ENCODE measurements around the gene ITGB3BP.
"Not testable (repeated sequence)": the region's sequence is repeated elsewhere in the genome, so short reads cannot be mapped to it uniquely, and the experiment has no call there.

The ITGB3BP gene

GRCh38 chr1:63506782-63507181, 16.2 kb downstream of the ITGB3BP start:
- no peak for DNase-seq (ENCODE audit: low read depth)

DNA sequence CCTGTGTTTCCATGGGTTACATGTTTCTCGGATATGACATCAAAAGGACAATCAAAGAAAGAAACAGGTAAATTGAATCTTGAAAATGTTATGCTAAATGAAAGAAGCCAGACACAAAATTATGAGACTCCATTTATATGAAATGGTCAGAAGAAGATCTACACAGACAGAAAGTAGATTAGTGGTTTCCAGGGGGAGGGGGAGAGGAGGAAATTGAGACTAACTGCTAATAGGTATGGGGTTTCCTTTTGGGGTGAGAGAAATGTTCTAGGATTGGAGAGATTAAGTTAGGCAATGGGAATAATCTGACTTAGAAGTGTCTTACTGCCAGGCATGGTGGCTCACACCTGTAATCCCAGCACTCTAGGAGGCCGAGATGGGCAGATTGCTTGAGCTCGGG, 21.8 kb downstream of the ITGB3BP start:
- no peak for DNase-seq (ENCODE audit: low read depth)

GRCh38 chr1:63498106-63498505, 24.9 kb downstream of the ITGB3BP start:
- no peak for DNase-seq (ENCODE audit: low read depth)

GRCh38 chr1:63497577-63497976, 25.4 kb downstream of the ITGB3BP start:
- DNase-seq (ENCODE audit: low read depth): no peak

- DNase-seq (ENCODE audit: low read depth): no peak
Measured at GRCh38 chr1:63487336-63488065, 35.5 kb downstream of the ITGB3BP start.

GRCh38 chr1:63486629-63487028, 36.4 kb downstream of the ITGB3BP start:
- DNase-seq (ENCODE audit: low read depth): no peak

- no peak for DNase-seq (ENCODE audit: low read depth)
Measured at GRCh38 chr1:63480057-63480456, 43.0 kb downstream of the ITGB3BP start.

GRCh38 chr1:63475761-63476160, 47.3 kb downstream of the ITGB3BP start:
- peak; percentile 4 for DNase-seq (ENCODE audit: low read depth)

GRCh38 chr1:63468683-63469082, 54.3 kb downstream of the ITGB3BP start:
- not testable (repeated sequence) for DNase-seq (ENCODE audit: low read depth)

DNA sequence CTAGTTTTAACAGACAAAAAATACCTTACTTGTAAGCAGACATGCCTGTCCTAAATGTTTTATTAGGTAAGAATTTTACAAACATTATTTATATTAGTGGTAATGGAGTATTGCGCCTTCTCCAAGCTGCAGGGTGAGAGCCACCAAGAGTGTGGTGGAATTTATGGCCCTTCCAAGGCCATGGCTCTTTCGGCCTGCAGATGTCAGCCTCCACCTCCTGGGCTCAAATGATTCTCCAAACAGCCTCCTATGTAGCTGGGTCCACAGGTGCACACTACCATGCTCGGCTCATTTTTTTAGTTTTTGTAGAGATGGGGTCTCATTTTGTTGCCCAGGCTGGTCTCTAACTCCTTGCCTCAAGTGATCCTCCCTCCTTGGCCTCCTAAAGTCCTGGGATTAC, 56.3 kb downstream of the ITGB3BP start:
- DNase-seq (ENCODE audit: low read depth): no peak

GRCh38 chr1:63466181-63466580, 56.8 kb downstream of the ITGB3BP start:
- no peak for DNase-seq (ENCODE audit: low read depth)

DNA sequence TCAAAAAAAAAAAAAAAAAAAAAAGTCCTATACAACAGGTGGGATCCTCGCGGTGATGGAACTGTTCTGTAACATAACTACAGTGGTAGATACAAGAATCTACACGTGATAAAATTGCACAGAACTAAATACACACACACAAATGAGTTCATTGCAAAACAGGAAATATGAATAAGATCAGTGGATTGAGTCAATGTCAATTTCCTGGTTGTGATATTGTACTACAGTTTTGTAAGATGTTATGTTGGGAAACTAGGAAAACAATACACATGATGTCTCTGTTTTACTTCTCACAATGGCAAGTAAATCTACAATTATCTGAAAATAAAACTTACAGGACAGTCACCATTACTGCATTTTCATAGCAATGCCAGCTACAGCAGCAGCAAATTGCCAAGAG, 59.8 kb downstream of the ITGB3BP start:
- DNase-seq (ENCODE audit: low read depth): peak; percentile 49

DNA sequence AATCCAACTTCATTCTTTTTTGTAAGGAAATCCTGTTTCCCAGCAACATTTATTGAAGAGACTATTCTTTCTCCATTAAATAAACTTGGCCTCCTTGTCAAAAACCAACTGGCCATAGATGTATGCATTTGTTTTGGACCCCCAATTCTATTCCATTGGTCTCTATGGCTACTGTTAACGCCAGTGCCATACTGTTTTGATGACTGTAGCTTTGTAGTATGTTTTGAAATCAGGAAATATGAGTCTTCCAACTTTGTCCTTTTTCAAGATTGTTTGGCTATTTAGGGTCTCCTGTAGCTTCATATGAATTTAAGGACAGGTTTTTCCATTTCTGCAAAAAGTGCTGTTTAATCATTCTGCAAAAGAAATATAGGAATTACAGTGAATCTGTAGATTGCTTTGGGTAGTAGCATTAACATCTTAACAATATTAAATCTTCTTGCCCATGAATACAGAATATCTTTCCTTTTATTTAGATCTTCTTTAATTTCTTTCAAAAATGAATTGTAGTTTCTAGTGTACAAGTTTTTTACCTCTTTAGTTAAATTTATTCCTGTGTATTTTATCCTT, 61.3 kb downstream of the ITGB3BP start:
- no peak for DNase-seq (ENCODE audit: low read depth)

DNA sequence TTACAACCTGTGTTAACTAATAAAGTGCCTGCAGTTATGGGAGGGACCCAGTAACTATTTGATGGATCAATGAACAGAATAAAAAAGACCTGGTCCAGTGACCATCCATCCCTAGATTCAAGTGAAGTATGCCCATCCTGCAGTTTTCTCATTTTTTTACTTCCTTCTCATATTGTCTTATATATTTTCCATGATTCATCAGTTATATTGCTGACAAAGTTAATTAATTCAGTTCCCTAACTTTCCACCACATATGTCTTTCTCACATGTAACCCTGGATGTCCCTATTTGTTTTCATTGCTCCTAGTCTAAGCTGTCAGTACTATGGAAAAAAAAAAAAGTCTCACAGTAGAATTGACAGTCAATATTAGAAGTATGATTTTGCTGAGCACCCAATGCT, 64.3 kb downstream of the ITGB3BP start:
- DNase-seq (ENCODE audit: low read depth): no peak

GRCh38 chr1:63454269-63454668, 68.8 kb downstream of the ITGB3BP start:
- no peak for DNase-seq (ENCODE audit: low read depth)

GRCh38 chr1:63453232-63453631, 69.8 kb downstream of the ITGB3BP start:
- DNase-seq (ENCODE audit: low read depth): no peak

GRCh38 chr1:63450416-63450815, 72.6 kb downstream of the ITGB3BP start:
- DNase-seq (ENCODE audit: low read depth): no peak

DNA sequence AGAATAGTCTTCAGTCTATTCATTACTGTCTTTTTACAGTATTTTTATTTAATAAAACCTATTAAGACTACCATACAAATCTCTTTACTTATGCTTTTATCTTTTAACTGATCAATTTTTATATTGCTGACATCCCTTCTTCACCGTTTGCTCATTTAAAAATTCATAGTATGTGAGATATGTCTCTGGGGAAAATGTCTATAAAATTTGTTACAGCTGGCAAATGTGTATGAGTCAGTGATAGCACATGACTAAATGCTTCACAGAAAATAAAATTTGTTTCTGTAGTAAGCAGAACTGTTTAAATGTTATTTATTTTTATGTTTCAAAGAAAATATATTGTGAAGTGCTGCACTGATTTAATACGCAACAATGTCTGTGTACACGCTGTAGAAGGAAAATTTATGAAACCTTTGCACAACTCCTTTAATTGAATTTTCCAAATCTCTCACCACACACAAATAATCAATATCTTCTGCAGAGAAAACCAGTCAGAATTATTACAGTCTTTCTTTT, 74.2 kb downstream of the ITGB3BP start:
- peak; percentile 23 for DNase-seq (ENCODE audit: low read depth)

- no peak for DNase-seq (ENCODE audit: low read depth)
Measured at GRCh38 chr1:63442141-63442475, 80.9 kb downstream of the ITGB3BP start.

DNA sequence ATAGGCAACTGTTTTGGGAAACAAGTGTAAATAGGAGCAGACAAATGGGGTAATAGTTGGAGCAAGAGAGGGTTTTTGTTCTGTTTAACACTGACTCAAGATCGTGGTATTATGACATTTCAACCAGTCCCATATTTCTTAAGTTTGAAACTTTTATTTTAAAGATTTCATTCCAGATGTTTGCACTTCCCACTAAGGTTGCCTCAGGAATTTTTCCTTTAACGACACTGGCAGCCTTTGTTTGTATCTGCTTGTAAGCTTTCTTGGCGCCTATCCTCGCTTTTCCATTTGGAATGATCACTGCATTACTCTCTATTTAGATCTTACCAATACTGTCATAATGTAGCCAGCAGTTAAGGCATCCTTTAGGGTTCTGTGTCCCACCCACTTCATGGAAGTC, 87.9 kb downstream of the ITGB3BP start:
- DNase-seq (ENCODE audit: low read depth): no peak

GRCh38 chr1:63429281-63429680, 93.7 kb downstream of the ITGB3BP start:
- no peak for DNase-seq (ENCODE audit: low read depth)

- DNase-seq (ENCODE audit: low read depth): no peak
Measured at GRCh38 chr1:63428815-63429214, 94.2 kb downstream of the ITGB3BP start.

GRCh38 chr1:63423649-63424048, 99.4 kb downstream of the ITGB3BP start:
- DNase-seq (ENCODE audit: low read depth): no peak

- not testable (repeated sequence) for DNase-seq (ENCODE audit: low read depth)
Measured at GRCh38 chr1:63420746-63421145, 102.3 kb downstream of the ITGB3BP start.

Data from HS-5 (cell line).